ENCODE measurements around the gene FCHSD2.

FCHSD2 gene

DNA sequence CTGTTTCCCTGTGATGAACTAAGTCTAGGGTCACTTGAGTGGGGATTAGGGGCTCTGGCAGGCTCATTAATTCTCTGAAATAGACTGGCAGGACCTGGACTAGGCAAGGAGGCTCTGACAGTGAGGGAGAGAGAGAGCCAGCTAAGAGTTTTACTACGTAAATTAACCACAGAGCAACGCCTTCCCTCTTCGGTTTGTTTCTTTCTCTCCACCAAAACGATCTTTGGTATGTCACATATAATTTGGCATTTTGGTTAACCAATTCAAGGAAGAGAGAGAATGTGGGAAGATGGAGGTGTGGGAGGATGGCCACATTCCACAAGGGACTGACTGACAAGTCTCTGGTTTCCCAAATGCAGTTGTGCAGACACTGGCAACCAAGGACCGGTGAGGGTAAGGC lies 300.0 kb downstream of the FCHSD2 start:
- no peak for DNase-seq (ENCODE audit: low spot score)
- TF ChIP-seq, protein P1, sequence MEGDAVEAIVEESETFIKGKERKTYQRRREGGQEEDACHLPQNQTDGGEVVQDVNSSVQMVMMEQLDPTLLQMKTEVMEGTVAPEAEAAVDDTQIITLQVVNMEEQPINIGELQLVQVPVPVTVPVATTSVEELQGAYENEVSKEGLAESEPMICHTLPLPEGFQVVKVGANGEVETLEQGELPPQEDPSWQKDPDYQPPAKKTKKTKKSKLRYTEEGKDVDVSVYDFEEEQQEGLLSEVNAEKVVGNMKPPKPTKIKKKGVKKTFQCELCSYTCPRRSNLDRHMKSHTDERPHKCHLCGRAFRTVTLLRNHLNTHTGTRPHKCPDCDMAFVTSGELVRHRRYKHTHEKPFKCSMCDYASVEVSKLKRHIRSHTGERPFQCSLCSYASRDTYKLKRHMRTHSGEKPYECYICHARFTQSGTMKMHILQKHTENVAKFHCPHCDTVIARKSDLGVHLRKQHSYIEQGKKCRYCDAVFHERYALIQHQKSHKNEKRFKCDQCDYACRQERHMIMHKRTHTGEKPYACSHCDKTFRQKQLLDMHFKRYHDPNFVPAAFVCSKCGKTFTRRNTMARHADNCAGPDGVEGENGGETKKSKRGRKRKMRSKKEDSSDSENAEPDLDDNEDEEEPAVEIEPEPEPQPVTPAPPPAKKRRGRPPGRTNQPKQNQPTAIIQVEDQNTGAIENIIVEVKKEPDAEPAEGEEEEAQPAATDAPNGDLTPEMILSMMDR (IDR thresholded peaks at IDR 0.05; ENCODE audit: extremely low read depth, missing control alignments), result no peak

DNA sequence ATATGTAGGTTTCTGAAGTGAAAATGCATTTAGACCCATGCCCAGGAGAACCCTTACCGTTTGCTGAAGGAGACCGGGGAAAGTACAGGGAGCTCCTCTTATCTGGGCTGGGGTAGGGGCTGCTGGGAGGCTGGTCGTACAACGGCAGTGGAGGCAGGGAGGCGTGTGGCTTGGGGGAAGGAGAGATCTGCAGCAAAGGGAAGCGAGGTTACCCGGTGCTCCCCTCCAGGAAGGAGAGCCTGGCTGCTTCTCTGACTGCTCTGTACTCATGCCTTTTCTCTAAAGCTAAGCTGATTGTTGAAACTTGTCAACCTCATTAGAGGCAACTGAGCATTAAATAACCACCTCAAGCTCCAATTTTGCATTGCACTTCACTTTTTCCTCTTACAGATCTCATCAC lies 300.7 kb downstream of the FCHSD2 start:
- TF ChIP-seq, protein P1 (IDR thresholded peaks at IDR 0.05; ENCODE audit: extremely low read depth, missing control alignments), result no peak
- DNase-seq (ENCODE audit: low spot score), result no peak

DNA sequence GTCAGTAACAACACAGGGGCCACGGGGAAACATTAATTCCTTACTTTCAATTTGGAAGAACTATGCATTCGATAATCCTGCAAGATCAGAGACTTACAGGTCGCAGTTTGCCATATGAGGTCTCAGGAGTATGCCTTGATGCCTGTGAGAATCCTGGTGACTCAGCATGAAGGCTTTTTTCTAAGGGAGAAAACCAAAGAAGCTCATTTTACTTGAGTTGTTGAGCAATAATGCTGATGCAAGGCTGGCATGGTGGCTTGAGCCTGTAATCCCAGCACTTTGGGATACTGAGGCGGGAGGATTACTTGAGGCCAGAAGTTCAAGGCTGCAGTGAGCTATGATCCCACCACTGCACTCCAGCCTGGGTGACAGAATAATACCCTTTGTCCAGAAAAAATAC lies 301.3 kb downstream of the FCHSD2 start:
- TF ChIP-seq, protein P1 (IDR thresholded peaks at IDR 0.05; ENCODE audit: extremely low read depth, missing control alignments), result no peak
- no peak for DNase-seq (ENCODE audit: low spot score)

DNA sequence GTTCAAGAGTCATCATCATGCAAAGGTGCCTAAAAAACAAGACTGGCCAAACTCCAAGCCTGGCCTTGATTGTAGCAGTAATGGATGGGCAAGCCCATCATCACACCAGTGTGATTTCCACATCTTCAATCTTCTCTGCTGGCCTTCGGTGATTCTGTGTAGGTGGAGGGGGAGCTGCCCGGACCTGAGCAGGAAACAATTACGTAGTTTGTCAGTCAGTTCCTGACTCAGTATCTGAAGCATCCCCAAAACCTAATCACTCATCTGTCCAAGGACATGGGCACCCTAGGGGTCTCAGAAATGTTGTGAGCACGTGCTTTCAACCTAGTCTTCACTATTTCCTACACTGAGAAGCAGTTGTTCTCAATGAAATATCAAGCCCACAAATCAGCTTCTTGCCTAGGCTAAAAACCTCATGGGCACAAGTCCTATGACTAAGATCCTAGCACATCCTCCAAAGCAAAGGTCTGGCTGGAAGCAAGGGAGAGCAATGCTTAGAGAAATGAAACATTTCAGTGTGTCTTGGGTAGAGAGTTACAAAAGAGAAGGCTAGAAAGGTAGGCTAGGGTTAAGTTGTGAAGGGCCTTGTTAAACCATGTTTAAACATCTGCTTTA lies 303.3 kb downstream of the FCHSD2 start:
- no peak for DNase-seq (ENCODE audit: low spot score)
- TF ChIP-seq, protein P1 (IDR thresholded peaks at IDR 0.05; ENCODE audit: extremely low read depth, missing control alignments), result no peak

DNA sequence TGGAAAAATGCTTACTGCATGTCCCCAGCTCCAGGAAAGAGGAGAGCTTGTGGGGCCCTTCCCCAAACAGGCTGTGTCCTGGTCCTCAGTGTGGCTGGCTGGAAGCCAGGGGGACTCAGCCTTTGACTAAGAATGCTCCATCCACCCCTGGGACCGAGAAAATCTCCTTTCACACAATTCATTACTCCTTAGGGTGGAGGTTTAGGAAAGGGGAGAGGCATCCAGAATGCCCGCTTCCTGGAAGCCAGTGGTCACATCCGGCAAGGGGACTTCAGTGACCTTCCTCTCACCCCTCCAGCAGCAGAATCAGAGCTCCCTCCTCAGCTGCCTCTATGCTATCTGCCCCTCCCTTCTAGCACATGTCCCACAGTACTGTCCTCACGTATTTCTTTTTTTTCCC lies 306.0 kb downstream of the FCHSD2 start:
- TF ChIP-seq, protein P1 (IDR thresholded peaks at IDR 0.05; ENCODE audit: extremely low read depth, missing control alignments), result no peak
- no peak for DNase-seq (ENCODE audit: low spot score)

DNA sequence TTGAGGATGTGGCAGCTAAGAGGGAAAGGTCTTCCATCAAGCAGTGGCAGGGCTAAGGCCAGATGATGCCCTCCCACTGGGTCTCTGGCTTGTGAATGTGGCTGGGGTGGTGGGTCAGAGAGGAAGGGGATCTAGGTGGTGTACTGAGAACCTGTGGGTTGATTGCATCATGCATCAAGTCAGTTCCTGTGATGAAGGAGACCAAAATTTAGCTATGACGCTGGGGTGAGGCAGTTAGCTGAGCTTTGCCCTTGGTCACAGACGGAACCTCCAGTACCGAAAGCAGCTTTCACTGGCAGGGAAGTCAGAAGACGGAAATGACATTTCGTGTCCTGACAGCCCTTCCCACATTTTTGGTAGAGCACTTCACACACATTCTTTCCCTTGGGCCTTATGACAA lies 307.2 kb downstream of the FCHSD2 start:
- DNase-seq (ENCODE audit: low spot score), result no peak
- TF ChIP-seq, protein P1 (IDR thresholded peaks at IDR 0.05; ENCODE audit: extremely low read depth, missing control alignments), result no peak

DNA sequence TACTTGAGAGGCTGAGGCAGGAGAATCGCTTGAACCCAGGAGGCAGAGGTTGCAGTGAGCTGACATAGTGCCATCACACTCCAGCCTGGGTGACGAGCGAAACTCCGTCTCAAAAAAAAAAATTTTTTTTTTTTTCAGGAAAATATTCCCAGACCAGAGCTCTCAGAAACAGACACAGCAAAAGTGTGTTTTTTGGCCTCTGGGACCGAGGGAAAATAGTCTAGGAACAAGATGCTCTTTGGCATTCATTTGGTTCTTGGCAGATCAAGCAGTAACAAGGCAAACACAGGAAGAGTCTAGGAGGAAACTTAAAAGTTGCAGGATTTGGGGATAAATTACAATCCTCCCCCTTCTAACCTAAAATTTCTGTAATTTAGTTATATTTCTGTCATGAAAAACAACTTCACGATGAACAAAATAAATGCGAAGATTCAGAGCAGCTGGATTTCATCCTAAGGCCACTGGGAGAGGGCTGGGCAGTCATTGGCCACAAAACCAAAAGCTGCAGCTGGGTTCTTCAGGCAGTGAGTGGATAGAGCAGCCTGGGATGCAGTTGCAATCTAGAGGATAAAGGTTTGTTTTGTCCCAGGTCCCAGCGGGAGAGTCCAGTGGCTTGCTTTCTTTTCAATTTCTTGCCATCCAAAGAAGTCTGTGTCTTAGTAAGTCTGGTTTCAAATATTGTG lies 308.2 kb downstream of the FCHSD2 start:
- no peak for DNase-seq (ENCODE audit: low spot score)

More for the DNA sequence above, 308.2 kb downstream of the FCHSD2 start:
- TF ChIP-seq, protein P1 (IDR thresholded peaks at IDR 0.05; ENCODE audit: extremely low read depth, missing control alignments), result no peak

Data from GM20000 (cell line).